ENCODE results near the gene CHRM4.

- no peak for TF ChIP-seq GATA2 (IDR thresholded peaks at IDR 0.05; ENCODE audit: low read depth, low read length)
- no peak for TF ChIP-seq GATA3 (IDR thresholded peaks at IDR 0.05; ENCODE audit: low read depth, low read length)
Measured at GRCh38 chr11:46408407-46408986, 16.9 kb upstream of the CHRM4 start.

Data from SH-SY5Y (cell line).